Astrocyte (in vitro differentiated cells and primary cell): ENCODE measurements around the gene FADS6. TPM values are rescaled to one million over a fixed set of nuclear protein-coding genes. Genes with fewer than 3 reads are reported as not detected.

Experiments used
- DNase-seq: peaks from one replicate; pipeline ENCODE4 v3.0.0-alpha.2; 2010; ENCODE audit warnings: low read depth
- FAIRE-seq: peaks from 2 replicates; lab custom pipeline; 2011; peaks lifted over from hg19 to GRCh38; lab: Jason Lieb, UNC
- H2AFZ ChIP-seq: 2 replicates; pipeline ENCODE4 v1.6.0; 2012; ENCODE audit warnings: low read depth, low read length, inconsistent platforms
- H3K27ac ChIP-seq: 2 replicates; pipeline ENCODE4 v1.5.1; 2011; ENCODE audit warnings: low read depth, low read length, inconsistent platforms
- H3K27me3 ChIP-seq: 2 replicates; pipeline ENCODE4 v1.6.0; 2011; ENCODE audit warnings: low read length, inconsistent platforms; ENCODE audit not compliant: insufficient read depth
- H3K36me3 ChIP-seq: 2 replicates; pipeline ENCODE4 v1.5.1; 2011; ENCODE audit warnings: low read length, inconsistent platforms; ENCODE audit not compliant: insufficient read depth
- H3K4me1 ChIP-seq: 2 replicates; pipeline ENCODE4 v1.5.1; 2011; ENCODE audit warnings: low read length, inconsistent platforms; ENCODE audit not compliant: insufficient read depth
- H3K4me2 ChIP-seq: 2 replicates; pipeline ENCODE4 v1.6.0; 2012; ENCODE audit warnings: low read length, inconsistent platforms
- H3K4me3 ChIP-seq: 2 replicates; pipeline ENCODE4 v1.5.1; 2011; ENCODE audit warnings: low read depth, mild to moderate bottlenecking, low read length, inconsistent platforms; ENCODE audit not compliant: insufficient read depth
- H3K79me2 ChIP-seq: 2 replicates; pipeline ENCODE4 v1.6.0; 2012; ENCODE audit warnings: mild to moderate bottlenecking, low read length, inconsistent platforms; ENCODE audit not compliant: insufficient read depth
- H3K9ac ChIP-seq: 2 replicates; pipeline ENCODE4 v1.6.0; 2012; ENCODE audit warnings: mild to moderate bottlenecking, low read length, inconsistent platforms
- H3K9me3 ChIP-seq: 2 replicates; pipeline ENCODE4 v1.5.1; 2012; ENCODE audit warnings: low read depth, mild to moderate bottlenecking, low read length, inconsistent platforms; ENCODE audit not compliant: insufficient read depth
- H4K20me1 ChIP-seq: 2 replicates; pipeline ENCODE4 v1.6.0; 2012; ENCODE audit warnings: low read length, inconsistent platforms; ENCODE audit not compliant: insufficient read depth
- H3K27ac Mint-ChIP-seq: one replicate; pipeline ENCODE4 v1.8.0; 2021; ENCODE audit warnings: mild to moderate bottlenecking, mixed read lengths; ENCODE audit not compliant: unreplicated experiment
- H3K27me3 Mint-ChIP-seq: one replicate; pipeline ENCODE4 v1.8.0; 2021; ENCODE audit warnings: low read depth, mixed read lengths; ENCODE audit not compliant: unreplicated experiment
- H3K36me3 Mint-ChIP-seq: one replicate; pipeline ENCODE4 v1.8.0; 2021; ENCODE audit warnings: low read depth, mixed read lengths; ENCODE audit not compliant: unreplicated experiment
- H3K4me1 Mint-ChIP-seq: one replicate; pipeline ENCODE4 v1.8.0; 2021; ENCODE audit warnings: low read depth, mixed read lengths; ENCODE audit not compliant: unreplicated experiment
- H3K4me3 Mint-ChIP-seq: one replicate; pipeline ENCODE4 v1.8.0; 2021; ENCODE audit warnings: mild to moderate bottlenecking, moderate library complexity, mixed read lengths; ENCODE audit not compliant: unreplicated experiment
- H3K9me3 Mint-ChIP-seq: one replicate; pipeline ENCODE4 v1.8.0; 2021; ENCODE audit warnings: mild to moderate bottlenecking, mixed read lengths; ENCODE audit not compliant: unreplicated experiment
- CTCF ChIP-seq: IDR thresholded peaks from 2 replicates; pipeline ENCODE4 v1.5.1; 2011; ENCODE audit warnings: low read depth, mild to moderate bottlenecking, inconsistent platforms, low read length, moderate library complexity; ENCODE audit not compliant: insufficient read depth
- EZH2 ChIP-seq: IDR thresholded peaks from 2 replicates; pipeline ENCODE4 v1.6.1; 2012; ENCODE audit warnings: mild to moderate bottlenecking, low read length, inconsistent platforms; ENCODE audit not compliant: insufficient read depth
- total RNA-seq: library from RNA; stranded (reverse); gene quantifications from 2 replicates; pipeline ENCODE4 v1.2.1, GENCODE V29; 2021

The FADS6 gene
- total RNA-seq, 1 donor from 2014 or later = not detected

- no peak within 1 kb of the TSS for H3K4me2 ChIP-seq
- H3K9me3 ChIP-seq = no peaks in the 10 kb centered on the region
- H3K4me3 ChIP-seq = no peak within 1 kb of the TSS
- no peaks in the 10 kb centered on the region for H3K36me3 Mint-ChIP-seq
- H3K4me1 Mint-ChIP-seq = no peaks in the 10 kb centered on the region
- peaks cover 5% of the 10 kb centered on the region for H3K9me3 Mint-ChIP-seq
- H3K79me2 ChIP-seq = no peaks in the 10 kb centered on the region
- DNase-seq (no peak), FAIRE-seq (no peak)
- H3K27ac ChIP-seq = no peak within 1 kb of the TSS
- H3K27me3 ChIP-seq = peaks cover 54% of the 10 kb centered on the region
- H3K27me3 Mint-ChIP-seq = peaks cover 80% of the 10 kb centered on the region
- no peak for TF ChIP-seq CTCF
- peak; percentile 85 for TF ChIP-seq EZH2
- no peak within 1 kb of the TSS for H3K9ac ChIP-seq
- H3K4me1 ChIP-seq = no peaks in the 10 kb centered on the region
- H3K36me3 ChIP-seq = no peaks in the 10 kb centered on the region
- H2AFZ ChIP-seq = no peak within 1 kb of the TSS
- no peak within 1 kb of the TSS for H3K27ac Mint-ChIP-seq
- H4K20me1 ChIP-seq = no peaks in the 10 kb centered on the region
- H3K4me3 Mint-ChIP-seq = no peak within 1 kb of the TSS
These were observed 42.4 kb upstream of the FADS6 start, which contains the start of gene OTOP3 for GRCh38 chr17:74935585-74936469. Gene OTOP3 (plus strand): TSS chr17:74935898. CDS start chr17:74935922, 24 bp downstream.

GRCh38 chr17:74935048-74935447 lies 41.6 kb upstream of the FADS6 start:
- Histone ChIP-seq H2AFZ (no peak overlapping the region), H3K27me3 (peaks cover 52% of the 10 kb centered on the region), H4K20me1 (no peaks in the 10 kb centered on the region), H3K4me2 (no peak overlapping the region), H3K4me3 (no peak overlapping the region), H3K36me3 (no peaks in the 10 kb centered on the region), H3K27ac (no peak overlapping the region), H3K4me1 (no peaks in the 10 kb centered on the region), H3K79me2 (no peaks in the 10 kb centered on the region), H3K9ac (no peak overlapping the region), H3K9me3 (no peaks in the 10 kb centered on the region)
- no peak overlapping the region for H3K27ac Mint-ChIP-seq
- no peak overlapping the region for H3K4me3 Mint-ChIP-seq
- TF ChIP-seq CTCF (no peak), EZH2 (no peak)
- H3K9me3 Mint-ChIP-seq = peaks cover 3% of the 10 kb centered on the region
- H3K27me3 Mint-ChIP-seq = peaks cover 81% of the 10 kb centered on the region
- DNase-seq (no peak), FAIRE-seq (no peak)
- H3K36me3 Mint-ChIP-seq = peaks cover 2% of the 10 kb centered on the region
- no peaks in the 10 kb centered on the region for H3K4me1 Mint-ChIP-seq
